Measurements from ENCODE around the gene RAB30.

The RAB30 gene

DNA sequence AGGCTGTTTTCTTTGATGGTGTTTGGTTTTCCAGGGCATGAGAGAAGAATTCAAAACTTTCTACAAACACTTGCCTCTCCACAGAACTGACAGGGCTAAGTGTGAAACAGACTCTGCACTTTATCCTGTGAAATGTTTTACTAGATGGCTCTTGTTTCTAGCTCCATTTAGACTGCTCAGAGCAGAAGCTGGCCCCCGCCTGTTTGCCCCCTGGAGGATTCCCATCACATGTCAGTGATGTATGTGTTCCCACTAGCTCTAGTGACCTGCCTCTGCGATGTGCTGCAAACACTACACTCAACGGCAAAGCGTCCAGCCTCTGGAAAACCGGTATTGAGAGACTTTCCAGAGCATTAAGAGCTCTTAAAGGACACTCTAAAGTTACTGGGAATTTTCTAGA is 43.9 kb upstream of the RAB30 start:
- no peak for DNase-seq
- Histone ChIP-seq H3K9me3 (no peaks in the 10 kb centered on the region), H3K27me3 (no peaks in the 10 kb centered on the region), H3K36me3 (no peaks in the 10 kb centered on the region), H3K4me3 (ENCODE audit: low read depth, low read length) (no peak overlapping the region), H3K4me1 (no peaks in the 10 kb centered on the region; the same call in 1 of the 2 replicates)
- TF ChIP-seq, protein P1, sequence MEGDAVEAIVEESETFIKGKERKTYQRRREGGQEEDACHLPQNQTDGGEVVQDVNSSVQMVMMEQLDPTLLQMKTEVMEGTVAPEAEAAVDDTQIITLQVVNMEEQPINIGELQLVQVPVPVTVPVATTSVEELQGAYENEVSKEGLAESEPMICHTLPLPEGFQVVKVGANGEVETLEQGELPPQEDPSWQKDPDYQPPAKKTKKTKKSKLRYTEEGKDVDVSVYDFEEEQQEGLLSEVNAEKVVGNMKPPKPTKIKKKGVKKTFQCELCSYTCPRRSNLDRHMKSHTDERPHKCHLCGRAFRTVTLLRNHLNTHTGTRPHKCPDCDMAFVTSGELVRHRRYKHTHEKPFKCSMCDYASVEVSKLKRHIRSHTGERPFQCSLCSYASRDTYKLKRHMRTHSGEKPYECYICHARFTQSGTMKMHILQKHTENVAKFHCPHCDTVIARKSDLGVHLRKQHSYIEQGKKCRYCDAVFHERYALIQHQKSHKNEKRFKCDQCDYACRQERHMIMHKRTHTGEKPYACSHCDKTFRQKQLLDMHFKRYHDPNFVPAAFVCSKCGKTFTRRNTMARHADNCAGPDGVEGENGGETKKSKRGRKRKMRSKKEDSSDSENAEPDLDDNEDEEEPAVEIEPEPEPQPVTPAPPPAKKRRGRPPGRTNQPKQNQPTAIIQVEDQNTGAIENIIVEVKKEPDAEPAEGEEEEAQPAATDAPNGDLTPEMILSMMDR (IDR thresholded peaks at IDR 0.05; ENCODE audit: low read depth, low read length): no peak

DNA sequence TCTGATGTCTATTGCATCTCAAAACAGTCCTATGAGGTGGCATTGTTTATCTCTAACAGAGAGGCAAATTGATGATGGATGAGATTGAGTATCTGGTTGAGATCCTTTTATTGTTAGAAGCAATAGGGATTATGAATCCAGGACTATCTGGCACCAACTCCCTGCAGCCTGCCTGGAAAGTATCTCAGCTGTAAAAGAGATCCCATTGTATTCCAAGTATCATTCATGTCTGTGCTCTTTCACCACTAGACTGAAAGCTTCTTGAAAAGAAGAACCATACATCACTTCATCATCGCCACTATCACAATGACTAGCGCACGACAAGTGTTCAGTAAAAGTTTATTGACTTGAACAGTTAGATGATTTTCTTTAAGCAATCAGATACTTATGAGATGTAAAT is 43.3 kb upstream of the RAB30 start:
- TF ChIP-seq, protein P1 (IDR thresholded peaks at IDR 0.05; ENCODE audit: low read depth, low read length): no peak
- Histone ChIP-seq H3K4me3 (ENCODE audit: low read depth, low read length) (no peak overlapping the region), H3K4me1 (no peaks in the 10 kb centered on the region; the same call in 1 of the 2 replicates), H3K9me3 (no peaks in the 10 kb centered on the region), H3K36me3 (no peaks in the 10 kb centered on the region), H3K27me3 (no peaks in the 10 kb centered on the region)
- DNase-seq: no peak

- TF ChIP-seq, protein P1 (IDR thresholded peaks at IDR 0.05; ENCODE audit: low read depth, low read length): no peak
- no peaks in the 10 kb centered on the region for H3K36me3 ChIP-seq
- H3K9me3 ChIP-seq: no peaks in the 10 kb centered on the region
- H3K27me3 ChIP-seq: no peaks in the 10 kb centered on the region
- no peak overlapping the region for H3K4me3 ChIP-seq (ENCODE audit: low read depth, low read length)
- no peaks in the 10 kb centered on the region for H3K4me1 ChIP-seq
- DNase-seq: no peak
Measured at GRCh38 chr11:83112886-83113285, 41.2 kb upstream of the RAB30 start.

- Histone ChIP-seq H3K9me3 (no peaks in the 10 kb centered on the region), H3K27me3 (no peaks in the 10 kb centered on the region), H3K36me3 (no peaks in the 10 kb centered on the region), H3K4me1 (no peaks in the 10 kb centered on the region), H3K4me3 (ENCODE audit: low read depth, low read length) (no peak overlapping the region)
- TF ChIP-seq, protein P1 (IDR thresholded peaks at IDR 0.05; ENCODE audit: low read depth, low read length): no peak
- no peak for DNase-seq
Measured at GRCh38 chr11:83105168-83105567, 33.5 kb upstream of the RAB30 start.

- Histone ChIP-seq H3K9me3 (no peaks in the 10 kb centered on the region), H3K4me1 (no peaks in the 10 kb centered on the region), H3K36me3 (no peaks in the 10 kb centered on the region), H3K27me3 (no peaks in the 10 kb centered on the region), H3K4me3 (ENCODE audit: low read depth, low read length) (no peak overlapping the region)
- no peak for DNase-seq
- TF ChIP-seq, protein P1 (IDR thresholded peaks at IDR 0.05; ENCODE audit: low read depth, low read length): no peak
Measured at GRCh38 chr11:83102834-83103233, 31.1 kb upstream of the RAB30 start.

DNA sequence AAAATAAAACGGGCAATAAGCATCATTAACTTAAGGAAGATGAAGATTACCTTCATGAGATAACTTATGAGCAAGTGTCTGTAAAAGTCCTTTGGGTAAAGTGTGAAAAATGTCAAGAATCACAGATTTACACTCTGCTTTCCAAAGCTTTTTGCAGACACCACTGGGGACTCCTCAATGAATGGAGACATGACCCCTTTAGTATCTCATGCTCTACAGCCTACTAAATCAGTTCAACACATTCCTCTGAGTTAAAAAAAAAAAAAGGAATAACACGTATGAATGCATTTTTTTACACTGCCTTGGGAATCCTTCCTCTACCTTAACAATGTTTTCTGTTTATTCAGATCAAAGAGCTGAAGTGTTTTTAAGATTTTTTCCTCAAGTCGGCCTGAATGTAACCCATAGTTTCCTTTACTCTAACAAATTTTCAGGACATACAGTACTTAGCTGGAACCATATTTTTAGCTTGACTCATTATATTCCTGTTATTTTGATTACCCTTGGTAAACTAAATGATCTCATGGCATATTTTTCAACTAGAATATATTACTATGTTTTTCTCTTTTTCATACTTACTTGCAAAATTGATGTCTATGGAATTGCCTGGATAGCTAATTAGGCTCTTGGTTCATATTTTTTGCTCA is 25.9 kb upstream of the RAB30 start:
- no peak overlapping the region for H3K4me3 ChIP-seq (ENCODE audit: low read depth, low read length)
- no peak for DNase-seq

More for the DNA sequence above, 25.9 kb upstream of the RAB30 start:
- Histone ChIP-seq H3K27me3 (no peaks in the 10 kb centered on the region), H3K36me3 (no peaks in the 10 kb centered on the region), H3K4me1 (peaks cover 8% of the 10 kb centered on the region), H3K9me3 (no peaks in the 10 kb centered on the region)
- TF ChIP-seq, protein P1 (IDR thresholded peaks at IDR 0.05; ENCODE audit: low read depth, low read length): no peak
